KMS-11 (cell line): Measurements from ENCODE around the gene IFIH1.

Experiments
- H2AFZ ChIP-seq: fragments of 200-600 bp; sonication (generic); 2 replicates; pipeline ENCODE4 v1.6.1; 2016; ENCODE audit warnings: antibody characterized with exemption, mixed run types, low read depth
- H3K27ac ChIP-seq: fragments of 200-600 bp; sonication (generic); 2 replicates; pipeline ENCODE4 v1.6.1; 2016; ENCODE audit warnings: mild to moderate bottlenecking, mixed run types
- H3K27me3 ChIP-seq: fragments of 200-600 bp; sonication (generic); 2 replicates; pipeline ENCODE4 v1.6.1; 2017; ENCODE audit warnings: mild to moderate bottlenecking, low read depth, mixed run types, moderate library complexity; ENCODE audit not compliant: insufficient read depth
- H3K36me3 ChIP-seq: fragments of 200-600 bp; sonication (generic); 2 replicates; pipeline ENCODE4 v1.6.1; 2017; ENCODE audit warnings: mild to moderate bottlenecking, mixed run types; ENCODE audit not compliant: insufficient read depth
- H3K4me1 ChIP-seq: fragments of 200-600 bp; sonication (generic); 2 replicates; pipeline ENCODE4 v1.6.1; 2016; ENCODE audit warnings: mild to moderate bottlenecking, low read depth, mixed run types; ENCODE audit not compliant: poor library complexity, severe bottlenecking
- H3K4me2 ChIP-seq: fragments of 200-600 bp; sonication (generic); 2 replicates; pipeline ENCODE4 v1.7.0; 2016; ENCODE audit warnings: mild to moderate bottlenecking, mixed run types
- H3K4me3 ChIP-seq: fragments of 200-600 bp; sonication (generic); IDR thresholded peaks from 2 replicates; pipeline ENCODE4 v1.6.1; 2017; ENCODE audit warnings: low read depth, low read length, mixed read lengths; ENCODE audit not compliant: insufficient read depth
- H3K79me2 ChIP-seq: fragments of 200-600 bp; sonication (generic); 2 replicates; pipeline ENCODE4 v1.6.1; 2016; ENCODE audit warnings: low read depth, mixed run types; ENCODE audit not compliant: insufficient read depth
- H3K9ac ChIP-seq: fragments of 200-600 bp; sonication (generic); 2 replicates; pipeline ENCODE4 v1.6.1; 2016; ENCODE audit warnings: mild to moderate bottlenecking, mixed run types
- H4K20me1 ChIP-seq: fragments of 200-600 bp; sonication (generic); 2 replicates; pipeline ENCODE4 v1.6.1; 2016; ENCODE audit warnings: mild to moderate bottlenecking, mixed run types; ENCODE audit not compliant: insufficient read depth
- TF ChIP-seq, protein P1 (sequence below): fragments of 200-600 bp; sonication (generic); conservative IDR thresholded peaks from 2 replicates; pipeline ENCODE4 v1.6.1; 2017; ENCODE audit warnings: low read depth, mild to moderate bottlenecking, antibody characterized with exemption, low read length, moderate library complexity, mixed read lengths

IFIH1 gene

DNA sequence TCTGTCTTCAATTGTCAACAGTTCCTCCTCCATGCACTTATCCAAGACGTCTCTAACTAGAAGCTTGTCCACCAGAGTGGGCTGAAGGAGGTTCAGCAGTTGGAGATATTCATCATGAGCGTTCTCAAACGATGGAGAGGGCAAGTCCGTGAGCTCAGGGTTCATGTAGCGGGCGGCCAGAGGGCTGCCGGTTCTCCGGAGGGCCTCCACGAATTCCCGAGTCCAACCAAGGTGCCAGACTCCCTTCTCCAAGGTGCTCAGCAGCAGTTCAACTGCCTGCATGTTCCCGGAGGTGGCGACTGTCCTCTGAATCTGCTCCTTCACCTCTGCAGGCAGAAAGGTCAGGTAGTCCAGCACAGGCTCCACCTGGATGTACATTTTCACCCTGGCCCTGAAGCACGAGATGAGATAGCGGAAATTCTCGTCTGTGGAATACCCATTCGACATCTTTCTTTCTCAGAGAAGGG, 590 bp downstream of the IFIH1 start:
- peaks cover 42% of the 10 kb centered on the region; the same call in 1 of the 2 replicates for H3K79me2 ChIP-seq
- peak overlapping the region; percentile 45 for H3K4me2 ChIP-seq
- peak overlapping the region; percentile 94 for H3K9ac ChIP-seq
- H2AFZ ChIP-seq: peak overlapping the region; percentile 60
- H3K4me3 ChIP-seq: no peak overlapping the region
- no peaks in the 10 kb centered on the region for H3K27me3 ChIP-seq
- peak overlapping the region; percentile 96 for H3K27ac ChIP-seq
- TF ChIP-seq, protein P1, sequence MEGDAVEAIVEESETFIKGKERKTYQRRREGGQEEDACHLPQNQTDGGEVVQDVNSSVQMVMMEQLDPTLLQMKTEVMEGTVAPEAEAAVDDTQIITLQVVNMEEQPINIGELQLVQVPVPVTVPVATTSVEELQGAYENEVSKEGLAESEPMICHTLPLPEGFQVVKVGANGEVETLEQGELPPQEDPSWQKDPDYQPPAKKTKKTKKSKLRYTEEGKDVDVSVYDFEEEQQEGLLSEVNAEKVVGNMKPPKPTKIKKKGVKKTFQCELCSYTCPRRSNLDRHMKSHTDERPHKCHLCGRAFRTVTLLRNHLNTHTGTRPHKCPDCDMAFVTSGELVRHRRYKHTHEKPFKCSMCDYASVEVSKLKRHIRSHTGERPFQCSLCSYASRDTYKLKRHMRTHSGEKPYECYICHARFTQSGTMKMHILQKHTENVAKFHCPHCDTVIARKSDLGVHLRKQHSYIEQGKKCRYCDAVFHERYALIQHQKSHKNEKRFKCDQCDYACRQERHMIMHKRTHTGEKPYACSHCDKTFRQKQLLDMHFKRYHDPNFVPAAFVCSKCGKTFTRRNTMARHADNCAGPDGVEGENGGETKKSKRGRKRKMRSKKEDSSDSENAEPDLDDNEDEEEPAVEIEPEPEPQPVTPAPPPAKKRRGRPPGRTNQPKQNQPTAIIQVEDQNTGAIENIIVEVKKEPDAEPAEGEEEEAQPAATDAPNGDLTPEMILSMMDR: no peak
- H3K36me3 ChIP-seq: no peaks in the 10 kb centered on the region
- H4K20me1 ChIP-seq: no peaks in the 10 kb centered on the region
- H3K4me1 ChIP-seq: peaks cover 46% of the 10 kb centered on the region

GRCh38 chr2:162317058-162317742, 1.3 kb downstream of the IFIH1 start:
- peak overlapping the region; percentile 94 for H3K9ac ChIP-seq
- peaks cover 47% of the 10 kb centered on the region for H3K4me1 ChIP-seq
- no peaks in the 10 kb centered on the region for H3K27me3 ChIP-seq
- peaks cover 47% of the 10 kb centered on the region; the same call in 1 of the 2 replicates for H3K79me2 ChIP-seq
- H4K20me1 ChIP-seq: no peaks in the 10 kb centered on the region
- TF ChIP-seq, protein P1: no peak
- H2AFZ ChIP-seq: peak overlapping the region; percentile 60
- peak overlapping the region; percentile 45 for H3K4me2 ChIP-seq
- peak overlapping the region; percentile 96 for H3K27ac ChIP-seq
- H3K4me3 ChIP-seq: no peak overlapping the region
- no peaks in the 10 kb centered on the region for H3K36me3 ChIP-seq

DNA sequence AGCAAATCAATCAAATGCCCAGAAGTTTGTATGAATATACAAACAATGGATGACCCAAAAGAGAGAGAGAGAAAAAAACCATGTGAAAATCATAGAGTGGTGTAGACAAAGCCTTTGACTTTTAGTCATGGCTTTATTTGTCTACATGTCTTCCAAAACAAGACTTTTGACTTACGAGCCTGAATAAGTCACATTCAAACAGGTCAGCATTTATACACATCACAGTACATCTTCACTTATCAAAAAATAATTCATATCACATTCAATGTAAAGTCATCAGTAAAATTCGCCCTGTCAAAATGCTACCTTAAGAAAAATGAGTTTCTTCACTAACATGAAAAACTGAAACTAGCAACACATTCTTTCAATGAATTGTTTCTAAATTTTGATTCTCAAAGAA, 1.9 kb downstream of the IFIH1 start:
- Histone ChIP-seq H3K4me3 (no peak overlapping the region), H3K79me2 (peaks cover 47% of the 10 kb centered on the region; the same call in 1 of the 2 replicates), H3K27me3 (no peaks in the 10 kb centered on the region), H4K20me1 (no peaks in the 10 kb centered on the region), H3K9ac (peak overlapping the region; percentile 94; the same call in 1 of the 2 replicates), H3K4me1 (peaks cover 52% of the 10 kb centered on the region), H3K36me3 (no peaks in the 10 kb centered on the region), H2AFZ (no peak overlapping the region), H3K4me2 (peak overlapping the region; percentile 45), H3K27ac (no peak overlapping the region)
- TF ChIP-seq, protein P1: no peak

DNA sequence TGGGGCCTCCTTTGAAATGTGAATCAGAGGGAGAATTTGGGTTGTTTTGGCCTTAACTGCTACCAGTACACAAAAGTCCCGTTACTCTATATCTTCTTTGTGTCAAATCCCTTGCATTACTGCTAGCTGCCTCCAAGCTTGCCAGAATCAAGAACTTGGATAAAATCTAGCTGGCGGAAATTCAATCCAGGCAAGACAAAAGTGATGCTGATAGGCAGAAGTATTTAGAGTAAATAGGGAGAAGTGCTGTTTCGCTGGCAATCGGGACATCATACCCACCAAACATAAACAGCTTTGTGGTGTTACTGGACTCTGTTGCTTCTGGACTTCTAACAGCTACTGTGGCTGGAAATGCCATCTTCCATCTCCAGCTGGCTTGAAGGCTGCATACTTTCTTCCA, 2.5 kb downstream of the IFIH1 start:
- Histone ChIP-seq H3K4me2 (peak overlapping the region; percentile 45), H3K4me3 (no peak overlapping the region)
- TF ChIP-seq, protein P1: no peak

More for the DNA sequence above, 2.5 kb downstream of the IFIH1 start:
- no peaks in the 10 kb centered on the region for H3K36me3 ChIP-seq
- H3K27me3 ChIP-seq: no peaks in the 10 kb centered on the region
- no peak overlapping the region for H3K27ac ChIP-seq
- H3K4me1 ChIP-seq: peaks cover 50% of the 10 kb centered on the region
- no peak overlapping the region for H2AFZ ChIP-seq
- H3K79me2 ChIP-seq: peaks cover 47% of the 10 kb centered on the region; the same call in 1 of the 2 replicates
- H3K9ac ChIP-seq: no peak overlapping the region
- H4K20me1 ChIP-seq: no peaks in the 10 kb centered on the region
